GM23338 (cell line): ENCODE data around the gene MYH6. TPM values are rescaled to one million over a fixed set of nuclear protein-coding genes. Genes with fewer than 3 reads are reported as not detected.

Experiments used
- ATAC-seq: fragments of 200-7000 bp; cut with Tn5 transposase; 3 replicates; pipeline ENCODE4 v1.9.1; 2020
- DNase-seq: peaks from one replicate; pipeline ENCODE4 v3.0.0-alpha.2; 2015; ENCODE audit warnings: low spot score
- H2AFZ ChIP-seq: fragments of 200-600 bp; sonication (generic); 2 replicates; pipeline ENCODE4 v1.8.0; 2016; ENCODE audit warnings: antibody characterized with exemption, mild to moderate bottlenecking, moderate library complexity
- H3F3A ChIP-seq: fragments of 200-600 bp; sonication (generic); replicated peaks from 2 replicates; pipeline ENCODE4 v1.8.0; 2017; ENCODE audit warnings: antibody characterized with exemption, mixed run types, low read depth
- H3K27ac ChIP-seq: fragments of 200-600 bp; sonication (generic); 2 replicates; pipeline ENCODE4 v1.6.1; 2016; ENCODE audit warnings: low read depth
- H3K27me3 ChIP-seq: fragments of 200-600 bp; sonication (generic); 2 replicates; pipeline ENCODE4 v1.8.0; 2016; ENCODE audit warnings: mild to moderate bottlenecking, mixed run types, moderate library complexity; ENCODE audit not compliant: insufficient read depth
- H3K36me3 ChIP-seq: fragments of 200-600 bp; sonication (generic); 2 replicates; pipeline ENCODE4 v1.8.0; 2016; ENCODE audit warnings: mild to moderate bottlenecking; ENCODE audit not compliant: insufficient read depth
- H3K4me1 ChIP-seq: fragments of 200-600 bp; sonication (generic); 2 replicates; pipeline ENCODE4 v1.8.0; 2016; ENCODE audit warnings: mild to moderate bottlenecking, moderate library complexity; ENCODE audit not compliant: insufficient read depth
- H3K4me2 ChIP-seq: fragments of 200-600 bp; sonication (generic); 2 replicates; pipeline ENCODE4 v1.7.1; 2017; ENCODE audit warnings: mixed run types
- H3K4me3 ChIP-seq: fragments of 200-600 bp; sonication (generic); 2 replicates; pipeline ENCODE4 v1.6.1; 2016; ENCODE audit warnings: mixed run types
- H3K79me2 ChIP-seq: fragments of 200-600 bp; sonication (generic); replicated peaks from 2 replicates; pipeline ENCODE4 v1.8.0; 2017; ENCODE audit warnings: mild to moderate bottlenecking; ENCODE audit not compliant: insufficient read depth
- H3K9me2 ChIP-seq: fragments of 200-600 bp; sonication (generic); 2 replicates; pipeline ENCODE4 v1.8.0; 2017; ENCODE audit not compliant: insufficient read depth
- H4K20me1 ChIP-seq: fragments of 200-600 bp; sonication (generic); replicated peaks from 2 replicates; pipeline ENCODE4 v1.8.0; 2017; ENCODE audit warnings: mild to moderate bottlenecking; ENCODE audit not compliant: insufficient read depth
- H3K27ac Mint-ChIP-seq: 2 replicates; pipeline ENCODE4 v1.8.0; 2020; ENCODE audit warnings: inconsistent platforms, mild to moderate bottlenecking, moderate library complexity, mixed read lengths
- H3K27me3 Mint-ChIP-seq: 3 replicates; pipeline ENCODE4 v1.8.0; 2022; ENCODE audit warnings: low read depth, mild to moderate bottlenecking, moderate library complexity, mixed read lengths, inconsistent platforms; ENCODE audit not compliant: insufficient read depth, poor library complexity
- H3K36me3 Mint-ChIP-seq: 3 replicates; pipeline ENCODE4 v1.8.0; 2021; ENCODE audit warnings: low read depth, mild to moderate bottlenecking, inconsistent platforms, moderate library complexity, mixed read lengths
- H3K4me1 Mint-ChIP-seq: 3 replicates; pipeline ENCODE4 v1.8.0; 2020; ENCODE audit warnings: mild to moderate bottlenecking, inconsistent platforms, mixed read lengths
- H3K4me3 Mint-ChIP-seq: 3 replicates; pipeline ENCODE4 v1.8.0; 2021; ENCODE audit warnings: moderate library complexity, mild to moderate bottlenecking, inconsistent platforms, mixed read lengths
- H3K9me3 Mint-ChIP-seq: 3 replicates; pipeline ENCODE4 v1.8.0; 2020; ENCODE audit warnings: moderate library complexity, mild to moderate bottlenecking, inconsistent platforms, mixed read lengths
- CTCF ChIP-seq, 2 experiments: fragments of 200-600 bp in 1 of 2; sonication (generic) in 1 of 2; conservative IDR thresholded peaks; 2 replicates each; pipeline versions ENCODE4 v1.5.1 to v1.6.1; 2016 to 2017; ENCODE audit warnings: antibody characterized with exemption in 2 of 2, low read depth in 2 of 2, mild to moderate bottlenecking in 2 of 2, moderate library complexity in 1 of 2
- EZH2 ChIP-seq: fragments of 200-600 bp; sonication (generic); IDR thresholded peaks from one replicate; pipeline ENCODE4 v1.8.0; 2017; ENCODE audit warnings: antibody characterized with exemption, mild to moderate bottlenecking, low read depth; ENCODE audit not compliant: unreplicated experiment
- JUNB ChIP-seq: IDR thresholded peaks from one replicate; pipeline ENCODE4 v1.6.1; 2016; ENCODE audit warnings: antibody characterized with exemption; ENCODE audit not compliant: unreplicated experiment
- NANOG ChIP-seq: IDR thresholded peaks from 2 replicates; pipeline ENCODE4 v1.6.1; 2016; ENCODE audit warnings: antibody characterized with exemption, borderline replicate concordance
- POLR2AphosphoS5 ChIP-seq: IDR thresholded peaks from 2 replicates; pipeline ENCODE4 v1.6.1; 2016; ENCODE audit warnings: antibody characterized with exemption, low read depth
- ZNF114 ChIP-seq: fragments of 250-450 bp; sonication (Bioruptor Pico); IDR thresholded peaks from 2 replicates; pipeline ENCODE4 v1.5.0; 2020; ENCODE audit warnings: mild to moderate bottlenecking, moderate library complexity
- ZNF331 ChIP-seq: fragments of 250-450 bp; sonication (Bioruptor Pico); IDR thresholded peaks from 2 replicates; pipeline ENCODE4 v1.5.0; 2020; ENCODE audit warnings: low read depth, mild to moderate bottlenecking, moderate library complexity
- polyA plus RNA-seq: library from polyadenylated mRNA; unstranded; fragments of >200 nt; fragmentation: Nextera tagmentation; extraction: Ambion mirVana; gene quantifications from 2 replicates; pipeline ENCODE4 v1.2.1, GENCODE V29; 2016
- total RNA-seq: library from RNA; depleted of rRNA; stranded (reverse); fragments of >200 nt; shearing (Covaris generic); gene quantifications from 2 replicates; pipeline ENCODE4 v1.2.3, GENCODE V29; 2014

Gene MYH6
- total and polyA plus RNA-seq, 2 experiments from 2014 or later = 0.03 to 0.10 TPM

GRCh38 chr14:23346693-23347405 is 61.2 kb downstream of the MYH6 start:
- no peak for TF ChIP-seq POLR2AphosphoS5
- TF ChIP-seq JUNB = no peak
- no peak for TF ChIP-seq ZNF114 (CRISPR knock-in tag)
- no peak for TF ChIP-seq NANOG
- no peak for TF ChIP-seq ZNF331 (CRISPR knock-in tag)
- no peak for TF ChIP-seq EZH2
- no peak for TF ChIP-seq CTCF (conservative IDR thresholded peaks at IDR 0.05; ENCODE audit: low read depth in 2 of 2)
- Histone ChIP-seq H4K20me1 (peaks cover 5% of the 10 kb centered on the region; the same call in 1 of the 2 replicates), H3K27ac (no peak overlapping the region), H3K9me2 (no peaks in the 10 kb centered on the region), H3K79me2 (no peaks in the 10 kb centered on the region), H3K4me3 (0 out of 2 replicates have a peak overlapping the region, but pooled peaks have one; percentile 36), H2AFZ (peak overlapping the region; percentile 66; the same call in 1 of the 2 replicates), H3K4me1 (peaks cover 15% of the 10 kb centered on the region), H3K27me3 (peaks cover 15% of the 10 kb centered on the region), H3K36me3 (no peaks in the 10 kb centered on the region), H3F3A (peaks cover 6% of the 10 kb centered on the region; the same call in 1 of the 2 replicates), H3K4me2 (peak overlapping the region; percentile 70)
- ATAC-seq = peak; percentile 84
- Mint-ChIP-seq H3K4me1 (peaks cover 17% of the 10 kb centered on the region), H3K27ac (no peak overlapping the region), H3K4me3 (no peak overlapping the region), H3K9me3 (peaks cover 4% of the 10 kb centered on the region; the same call in 1 of the 3 replicates), H3K36me3 (peaks cover 9% of the 10 kb centered on the region), H3K27me3 (peaks cover 6% of the 10 kb centered on the region)
- peak; percentile 62 for DNase-seq

- DNase-seq (peak; percentile 38), ATAC-seq (peak; percentile 80)
- H3K4me1 Mint-ChIP-seq = peaks cover 13% of the 10 kb centered on the region
- Histone ChIP-seq H3K27ac (no peak overlapping the region), H3K27me3 (peaks cover 9% of the 10 kb centered on the region), H4K20me1 (peaks cover 5% of the 10 kb centered on the region; the same call in 1 of the 2 replicates), H3K4me2 (peak overlapping the region; percentile 70), H2AFZ (peak overlapping the region; percentile 66; the same call in 1 of the 2 replicates), H3F3A (peaks cover 6% of the 10 kb centered on the region; the same call in 1 of the 2 replicates), H3K36me3 (no peaks in the 10 kb centered on the region), H3K9me2 (no peaks in the 10 kb centered on the region), H3K4me3 (0 out of 2 replicates have a peak overlapping the region, but pooled peaks have one; percentile 36), H3K4me1 (peaks cover 10% of the 10 kb centered on the region), H3K79me2 (no peaks in the 10 kb centered on the region)
- H3K9me3 Mint-ChIP-seq = peaks cover 8% of the 10 kb centered on the region; the same call in 2 of the 3 replicates
- no peak overlapping the region for H3K4me3 Mint-ChIP-seq
- no peak for TF ChIP-seq EZH2
- peak; percentile 24 to 34 for TF ChIP-seq CTCF (conservative IDR thresholded peaks at IDR 0.05; ENCODE audit: low read depth in 2 of 2)
- peaks cover 6% of the 10 kb centered on the region for H3K27me3 Mint-ChIP-seq
- H3K36me3 Mint-ChIP-seq = peaks cover 7% of the 10 kb centered on the region
- H3K27ac Mint-ChIP-seq = no peak overlapping the region; the same call in 1 of the 2 replicates
Observed at GRCh38 chr14:23345987-23346692, 61.9 kb downstream of the MYH6 start.
